GM12878 (cell line): ENCODE measurements around the gene CRTC1. TPM values are rescaled to one million over a fixed set of nuclear protein-coding genes. Genes with fewer than 3 reads are reported as not detected.

ENCODE experiments used
- EP300 ChIP-seq, 2 experiments: fragments of 150-350 bp in 1 of 2; IDR thresholded peaks; 2 replicates each; pipeline ENCODE4 v1.6.1; 2011 to 2012; ENCODE audit warnings: low read depth in 2 of 2, low read length in 2 of 2, borderline replicate concordance in 1 of 2, improper control_type of control experiment in 1 of 2, inconsistent platforms in 1 of 2; ENCODE audit not compliant: control insufficient read depth in 1 of 2
- IRF4 ChIP-seq: IDR thresholded peaks from 2 replicates; pipeline ENCODE4 v1.6.1; 2011; ENCODE audit warnings: low read depth, low read length
- KDM1A ChIP-seq: fragments of 200-600 bp; sonication (generic); IDR thresholded peaks from 2 replicates; pipeline ENCODE4 v1.6.1; 2016; ENCODE audit warnings: borderline replicate concordance
- MEF2B ChIP-seq: fragments of 450-650 bp; IDR thresholded peaks from 2 replicates; pipeline ENCODE4 v1.6.1; 2018; ENCODE audit warnings: mild to moderate bottlenecking, moderate library complexity; ENCODE audit not compliant: partially characterized antibody, poor library complexity, severe bottlenecking
- polyA plus RNA-seq, 11 experiments: library from polyadenylated mRNA; depleted of rRNA in 4 of 11; unstranded in 6 of 11; stranded (reverse) in 5 of 11; fragments of >200 nt; fragmentation: Nextera tagmentation in 4 of 11; fragmentation: Illumina TruSeq in 1 of 11; extraction: Ambion mirVana in 4 of 11; extraction: Trizol in 1 of 11; gene quantifications; 1 replicate in 1 of 11; 2 replicates in 10 of 11; pipeline versions ENCODE4 v1.2.1 to v1.2.3, GENCODE V29; 2011 to 2016; ENCODE audit warnings: inconsistent platforms in 2 of 11, missing spikeins in 2 of 11, low read depth in 1 of 11
- total RNA-seq, 4 experiments: library from RNA; depleted of rRNA in 3 of 4; stranded (reverse); fragments of >200 nt in 3 of 4; fragmentation: Illumina TruSeq in 1 of 4; extraction: Trizol in 1 of 4; gene quantifications; 2 replicates each; pipeline versions ENCODE4 v1.2.1 to v1.2.3, GENCODE V29; 2013 to 2021
- TF ChIP-seq, protein P1 (sequence below): fragments of 450-650 bp; IDR thresholded peaks from 2 replicates; pipeline ENCODE4 v1.6.1; 2018; ENCODE audit warnings: mild to moderate bottlenecking, low read depth, moderate library complexity; ENCODE audit not compliant: partially characterized antibody
- TF ChIP-seq, protein P2 (sequence below): fragments of 450-650 bp; IDR thresholded peaks from 2 replicates; pipeline ENCODE4 v1.6.1; 2016; ENCODE audit warnings: mild to moderate bottlenecking, moderate library complexity, borderline replicate concordance

CRTC1 gene
- total and polyA plus RNA-seq, 10 of the 15 experiments (the other 5 are each of a cell fraction or from before 2014, with no cell fraction given): 0.02 to 4.6 (median 1.1) TPM; not detected in 1

DNA sequence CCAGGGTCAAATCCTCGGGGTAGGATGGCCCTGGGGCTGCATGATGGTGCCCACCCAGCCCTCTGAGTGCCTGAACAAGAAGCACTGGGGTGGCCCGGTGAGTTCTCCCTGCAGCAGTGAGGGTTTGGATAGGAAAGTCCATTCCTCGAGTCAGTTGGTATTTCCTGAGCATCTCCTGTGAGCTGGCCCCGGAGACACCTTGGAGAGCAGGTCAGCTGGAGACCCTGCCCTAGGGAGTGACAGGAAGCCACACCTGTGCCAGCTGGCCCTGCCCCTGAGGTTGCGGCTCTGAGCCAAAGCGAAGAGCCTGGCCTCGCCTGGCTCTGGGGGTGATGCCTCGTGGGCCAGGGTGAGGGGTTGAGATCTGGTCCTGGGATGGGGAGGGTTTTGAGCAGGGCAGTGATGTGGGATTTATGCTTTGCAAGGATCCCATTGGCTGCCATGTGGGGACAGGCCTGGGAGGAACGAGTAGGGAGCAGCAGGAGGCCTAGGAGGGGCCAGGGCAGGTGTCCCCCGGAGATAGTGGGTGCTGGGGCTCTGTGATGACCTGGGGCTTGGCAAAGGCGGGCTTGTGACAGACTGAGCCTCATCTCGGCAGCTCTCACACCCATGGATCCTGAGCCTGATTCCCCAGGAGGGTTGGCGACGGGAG lies 16.0 kb downstream of the CRTC1 start (continued):
- TF ChIP-seq, protein P1, sequence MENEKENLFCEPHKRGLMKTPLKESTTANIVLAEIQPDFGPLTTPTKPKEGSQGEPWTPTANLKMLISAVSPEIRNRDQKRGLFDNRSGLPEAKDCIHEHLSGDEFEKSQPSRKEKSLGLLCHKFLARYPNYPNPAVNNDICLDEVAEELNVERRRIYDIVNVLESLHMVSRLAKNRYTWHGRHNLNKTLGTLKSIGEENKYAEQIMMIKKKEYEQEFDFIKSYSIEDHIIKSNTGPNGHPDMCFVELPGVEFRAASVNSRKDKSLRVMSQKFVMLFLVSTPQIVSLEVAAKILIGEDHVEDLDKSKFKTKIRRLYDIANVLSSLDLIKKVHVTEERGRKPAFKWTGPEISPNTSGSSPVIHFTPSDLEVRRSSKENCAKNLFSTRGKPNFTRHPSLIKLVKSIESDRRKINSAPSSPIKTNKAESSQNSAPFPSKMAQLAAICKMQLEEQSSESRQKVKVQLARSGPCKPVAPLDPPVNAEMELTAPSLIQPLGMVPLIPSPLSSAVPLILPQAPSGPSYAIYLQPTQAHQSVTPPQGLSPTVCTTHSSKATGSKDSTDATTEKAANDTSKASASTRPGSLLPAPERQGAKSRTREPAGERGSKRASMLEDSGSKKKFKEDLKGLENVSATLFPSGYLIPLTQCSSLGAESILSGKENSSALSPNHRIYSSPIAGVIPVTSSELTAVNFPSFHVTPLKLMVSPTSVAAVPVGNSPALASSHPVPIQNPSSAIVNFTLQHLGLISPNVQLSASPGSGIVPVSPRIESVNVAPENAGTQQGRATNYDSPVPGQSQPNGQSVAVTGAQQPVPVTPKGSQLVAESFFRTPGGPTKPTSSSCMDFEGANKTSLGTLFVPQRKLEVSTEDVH: no peak
- TF ChIP-seq MEF2B (no peak), KDM1A (no peak), IRF4 (no peak), EP300 (IDR thresholded peaks at IDR 0.05; ENCODE audit: borderline replicate concordance in 1 of 2, control insufficient read depth in 1 of 2, low read depth in 2 of 2, low read length in 2 of 2) (no peak)
- TF ChIP-seq, protein P2, sequence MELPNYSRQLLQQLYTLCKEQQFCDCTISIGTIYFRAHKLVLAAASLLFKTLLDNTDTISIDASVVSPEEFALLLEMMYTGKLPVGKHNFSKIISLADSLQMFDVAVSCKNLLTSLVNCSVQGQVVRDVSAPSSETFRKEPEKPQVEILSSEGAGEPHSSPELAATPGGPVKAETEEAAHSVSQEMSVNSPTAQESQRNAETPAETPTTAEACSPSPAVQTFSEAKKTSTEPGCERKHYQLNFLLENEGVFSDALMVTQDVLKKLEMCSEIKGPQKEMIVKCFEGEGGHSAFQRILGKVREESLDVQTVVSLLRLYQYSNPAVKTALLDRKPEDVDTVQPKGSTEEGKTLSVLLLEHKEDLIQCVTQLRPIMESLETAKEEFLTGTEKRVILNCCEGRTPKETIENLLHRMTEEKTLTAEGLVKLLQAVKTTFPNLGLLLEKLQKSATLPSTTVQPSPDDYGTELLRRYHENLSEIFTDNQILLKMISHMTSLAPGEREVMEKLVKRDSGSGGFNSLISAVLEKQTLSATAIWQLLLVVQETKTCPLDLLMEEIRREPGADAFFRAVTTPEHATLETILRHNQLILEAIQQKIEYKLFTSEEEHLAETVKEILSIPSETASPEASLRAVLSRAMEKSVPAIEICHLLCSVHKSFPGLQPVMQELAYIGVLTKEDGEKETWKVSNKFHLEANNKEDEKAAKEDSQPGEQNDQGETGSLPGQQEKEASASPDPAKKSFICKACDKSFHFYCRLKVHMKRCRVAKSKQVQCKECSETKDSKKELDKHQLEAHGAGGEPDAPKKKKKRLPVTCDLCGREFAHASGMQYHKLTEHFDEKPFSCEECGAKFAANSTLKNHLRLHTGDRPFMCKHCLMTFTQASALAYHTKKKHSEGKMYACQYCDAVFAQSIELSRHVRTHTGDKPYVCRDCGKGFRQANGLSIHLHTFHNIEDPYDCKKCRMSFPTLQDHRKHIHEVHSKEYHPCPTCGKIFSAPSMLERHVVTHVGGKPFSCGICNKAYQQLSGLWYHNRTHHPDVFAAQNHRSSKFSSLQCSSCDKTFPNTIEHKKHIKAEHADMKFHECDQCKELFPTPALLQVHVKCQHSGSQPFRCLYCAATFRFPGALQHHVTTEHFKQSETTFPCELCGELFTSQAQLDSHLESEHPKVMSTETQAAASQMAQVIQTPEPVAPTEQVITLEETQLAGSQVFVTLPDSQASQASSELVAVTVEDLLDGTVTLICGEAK: no peak
